Stimulated activated CD4-positive, alpha-beta T cell treated with anti-CD3 and anti-CD28 coated beads, Interleukin-2, amount 100 ng/mL, for 4 hours (primary cell): ENCODE results near the gene CRYBB3.

Experiments
- DNase-seq: peaks from one replicate; pipeline ENCODE4 v3.0.0-alpha.2; 2020; ENCODE audit warnings: low read depth

Gene CRYBB3

DNA sequence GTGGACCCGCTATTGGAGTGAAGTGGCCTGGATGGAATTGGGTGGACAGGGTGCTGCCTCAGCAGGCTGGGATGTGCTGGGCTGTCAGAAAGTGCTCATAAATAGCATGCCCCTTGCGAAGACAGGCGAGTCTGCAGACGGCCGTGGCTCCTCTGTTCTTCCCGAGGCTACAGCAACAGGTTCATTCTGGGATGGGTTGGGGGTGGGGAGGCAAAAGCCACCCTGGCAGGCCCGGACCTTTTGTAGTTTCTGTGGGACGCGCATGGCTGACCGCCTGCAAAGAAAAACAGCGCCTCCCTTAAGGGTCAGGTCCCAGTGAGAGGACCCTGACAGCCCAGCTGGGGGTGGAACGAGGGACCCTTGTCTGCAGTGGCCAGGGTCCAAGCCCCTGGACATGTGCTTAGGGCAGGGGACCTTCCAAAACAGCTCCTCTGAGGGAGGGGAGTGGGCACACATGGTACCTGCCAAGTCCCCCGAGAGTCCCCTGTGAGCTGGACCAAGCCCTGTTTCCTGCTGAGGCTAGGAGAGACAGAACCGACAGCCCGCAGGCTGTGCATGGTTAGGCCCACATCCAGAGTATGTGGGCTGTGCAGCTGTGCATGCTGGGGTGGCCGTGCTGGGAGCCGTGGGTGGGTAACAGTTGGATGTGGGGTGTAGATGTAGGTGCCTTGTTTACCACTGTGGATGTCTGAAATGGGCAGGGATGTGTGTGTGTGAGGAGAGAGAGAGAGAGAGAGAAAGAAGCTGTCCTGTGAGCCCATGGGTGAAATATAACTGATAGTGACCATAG is at the start of gene CRYBB3:
CRYBB3 (plus strand) TSS at position 128 of the 790 bp plus-strand sequence. CDS start 1,539 bp downstream, outside the sequence.
- no peak for DNase-seq

GRCh38 chr22:25153961-25154666 is 45.5 kb upstream of the CRYBB3 start:
- DNase-seq = no peak

- DNase-seq = no peak
Observed at GRCh38 chr22:25154667-25154999, 45.0 kb upstream of the CRYBB3 start.

DNA sequence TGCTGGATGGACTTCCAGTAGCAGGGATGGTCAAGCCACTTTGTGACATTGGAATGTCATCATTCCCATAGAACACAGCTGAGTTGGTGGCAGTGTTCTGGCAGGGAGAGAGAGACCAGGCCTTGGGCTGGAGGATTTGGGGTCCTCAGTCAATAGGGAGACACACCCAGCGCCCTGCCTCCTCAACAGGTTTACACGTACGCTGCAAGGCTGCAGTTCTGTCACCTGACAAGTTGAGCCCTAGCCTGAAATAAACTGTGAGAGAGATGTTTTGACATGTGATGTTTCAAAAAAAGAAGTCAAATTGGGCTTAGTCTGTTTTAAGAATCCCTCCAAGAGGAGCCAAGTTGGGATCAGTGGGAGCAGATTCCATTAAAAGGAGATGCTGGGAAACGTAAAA is 42.9 kb upstream of the CRYBB3 start:
- no peak for DNase-seq

- DNase-seq = no peak
Observed at GRCh38 chr22:25159028-25159427, 40.6 kb upstream of the CRYBB3 start.

DNA sequence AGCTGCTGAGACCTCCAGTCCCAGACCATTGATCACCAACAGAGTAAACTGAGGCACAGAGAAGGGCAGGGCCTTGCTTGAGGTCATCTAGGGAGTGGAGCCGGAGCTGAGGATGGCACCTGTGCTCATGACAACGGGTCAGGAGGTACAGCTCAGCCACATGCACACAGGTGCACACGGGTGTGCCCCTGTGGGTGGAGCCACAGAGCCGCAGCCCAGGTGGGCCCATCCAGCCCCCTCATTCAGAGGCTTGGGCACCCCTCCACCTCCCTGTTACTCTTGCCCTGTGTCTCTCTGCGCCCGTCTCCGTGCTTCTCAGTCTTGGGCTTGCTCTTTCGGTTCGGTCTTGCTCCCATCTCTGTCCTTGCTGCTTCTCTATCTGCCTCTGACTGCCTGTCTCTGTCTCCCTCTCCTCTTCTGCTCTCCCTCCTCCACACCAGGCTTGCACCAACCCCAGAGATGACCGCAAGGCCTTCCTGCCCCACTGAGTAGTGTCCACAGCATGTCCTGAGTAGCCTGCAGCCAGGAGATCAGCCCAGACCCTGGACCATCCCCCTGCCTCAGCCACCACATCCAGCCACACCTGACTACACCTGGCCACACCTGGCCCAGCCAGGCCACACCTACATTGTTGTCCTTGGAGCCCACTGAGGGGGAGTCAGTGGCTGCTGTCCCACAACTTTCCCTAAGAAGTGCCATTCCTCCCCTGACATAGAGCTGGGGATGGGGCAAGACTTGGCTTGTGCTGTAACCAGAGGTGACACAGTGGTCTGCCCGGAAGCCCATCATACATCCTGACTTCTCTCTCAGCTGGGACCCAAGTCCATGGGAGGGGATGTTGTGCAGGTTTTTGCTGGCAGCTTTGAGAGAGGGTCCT is 39.3 kb upstream of the CRYBB3 start:
- no peak for DNase-seq

- DNase-seq = no peak
Observed at GRCh38 chr22:25161017-25161915, 38.4 kb upstream of the CRYBB3 start.

DNA sequence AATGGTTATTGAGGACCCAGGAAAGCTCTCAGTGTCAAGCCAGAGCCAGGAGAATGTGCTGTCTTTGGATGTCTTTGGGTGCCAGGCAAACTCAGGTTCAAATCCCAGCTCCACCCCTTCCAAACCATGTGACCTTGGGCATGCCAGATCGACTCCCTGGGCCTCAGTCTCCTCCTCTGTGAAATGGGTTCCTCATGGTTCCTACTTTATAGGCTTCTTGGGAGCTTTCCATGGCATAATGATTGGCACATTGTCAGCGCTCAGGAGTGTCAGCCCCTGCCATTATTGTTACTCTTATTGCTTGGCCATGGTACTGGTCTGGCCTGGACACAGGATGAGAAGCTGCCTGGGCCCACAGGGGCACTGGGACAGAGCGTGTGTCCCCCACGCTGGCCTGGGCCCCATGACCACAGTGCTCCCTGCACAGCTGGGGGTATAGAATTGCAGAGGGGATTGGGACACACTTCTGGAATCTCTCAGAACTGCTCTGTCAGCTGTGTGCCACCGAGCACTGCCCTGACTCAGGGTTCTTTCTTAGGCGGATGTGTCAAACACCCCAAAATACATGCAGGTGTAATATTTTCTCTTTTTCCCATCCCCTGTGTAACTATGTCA is 37.6 kb upstream of the CRYBB3 start:
- no peak for DNase-seq

- DNase-seq = no peak
Observed at GRCh38 chr22:25162561-25162960, 37.1 kb upstream of the CRYBB3 start.

DNA sequence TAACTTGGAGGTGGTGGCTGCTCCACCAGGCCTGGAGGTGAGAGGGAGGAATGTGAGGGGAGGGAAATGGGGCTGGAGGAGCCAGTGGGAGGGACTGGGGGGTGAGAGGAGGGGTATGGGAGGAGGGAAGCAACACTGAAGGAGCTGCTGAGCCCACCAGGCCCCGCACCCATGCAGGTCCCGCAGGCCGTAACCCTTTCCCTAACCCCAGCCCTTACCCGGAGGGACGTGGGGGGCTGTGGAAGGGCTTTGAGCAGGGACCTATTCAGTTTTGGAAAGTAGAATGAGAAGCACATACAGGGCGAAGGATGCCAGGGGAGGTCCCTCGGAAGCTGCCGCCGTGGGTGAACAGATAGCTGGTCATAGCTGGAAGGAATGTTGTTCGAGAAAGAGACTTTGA is 33.9 kb upstream of the CRYBB3 start:
- no peak for DNase-seq

- DNase-seq = no peak
Observed at GRCh38 chr22:25166266-25167040, 33.2 kb upstream of the CRYBB3 start.

DNA sequence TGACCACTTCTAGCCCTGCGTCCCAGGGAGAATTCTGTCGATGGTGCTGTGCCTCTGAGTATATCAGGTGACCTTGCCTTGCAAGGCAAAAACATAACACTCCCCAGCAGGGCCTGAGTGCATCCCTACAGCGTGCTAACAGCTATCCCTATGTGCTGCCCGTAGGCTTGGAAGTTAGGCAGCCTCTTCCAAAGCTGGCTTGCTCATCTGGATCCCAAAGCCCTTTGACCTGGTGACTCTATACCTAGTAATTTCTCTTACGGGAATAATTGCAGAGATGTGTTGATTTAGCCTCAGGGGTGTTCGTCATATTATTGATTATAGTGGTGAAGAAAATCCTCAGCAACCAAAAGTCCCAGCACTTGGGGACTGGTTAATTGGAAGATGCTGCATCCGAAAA is 32.6 kb upstream of the CRYBB3 start:
- DNase-seq = no peak

- no peak for DNase-seq
Observed at GRCh38 chr22:25167834-25168601, 31.6 kb upstream of the CRYBB3 start.

GRCh38 chr22:25169278-25170031 is 30.2 kb upstream of the CRYBB3 start:
- DNase-seq = no peak

DNA sequence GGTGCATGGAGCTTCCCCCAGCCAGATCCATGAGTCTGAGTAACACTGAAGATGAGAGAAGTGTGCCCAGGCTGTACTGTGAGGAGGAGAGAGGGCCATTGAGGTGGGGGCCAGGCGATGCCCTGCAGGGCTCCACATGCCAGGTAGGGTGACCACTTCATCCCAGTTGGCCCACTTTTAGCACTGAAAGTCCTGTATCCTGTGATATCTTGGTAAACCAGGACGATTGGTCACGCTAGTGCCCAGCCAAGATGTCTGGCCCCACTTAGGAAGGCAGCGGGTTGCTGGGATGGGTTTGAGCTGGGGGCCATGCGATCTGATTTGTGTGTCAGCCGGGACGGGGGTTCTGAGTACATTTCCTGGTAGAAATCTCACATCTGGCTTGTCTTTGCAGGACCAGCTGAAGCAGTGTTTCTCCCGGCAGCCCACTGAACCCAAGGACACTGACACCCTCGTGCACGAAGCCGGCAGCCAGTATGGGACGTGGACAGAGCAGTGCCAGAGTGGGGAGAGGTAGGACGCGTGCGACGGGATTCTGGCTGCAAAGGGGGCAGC is 29.2 kb upstream of the CRYBB3 start:
- no peak for DNase-seq

DNA sequence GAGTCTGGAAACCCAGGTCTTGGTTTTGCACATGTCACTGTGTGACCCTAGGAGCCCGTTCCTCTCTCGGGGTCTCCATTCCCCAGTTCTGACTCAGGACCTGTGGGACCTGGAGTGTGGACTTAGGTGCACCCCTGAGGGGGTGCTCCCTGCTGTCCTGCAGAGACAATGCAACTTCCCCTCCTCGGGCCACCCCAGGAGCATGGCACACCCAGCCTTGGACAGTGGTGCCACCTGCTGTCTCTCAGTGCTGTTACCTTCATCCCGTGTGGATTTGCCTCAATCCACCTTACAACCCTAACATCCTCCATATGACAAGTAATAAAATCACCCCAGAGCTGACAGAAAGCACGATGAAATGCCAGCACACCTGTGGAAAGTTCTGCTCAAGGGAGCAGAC is 27.5 kb upstream of the CRYBB3 start:
- DNase-seq = no peak

- no peak for DNase-seq
Observed at GRCh38 chr22:25174156-25174887, 25.3 kb upstream of the CRYBB3 start.

- DNase-seq = no peak
Observed at GRCh38 chr22:25174888-25175411, 24.7 kb upstream of the CRYBB3 start.
